ENCODE results near the gene NCR1. TPM values are rescaled to one million over a fixed set of nuclear protein-coding genes. Genes with fewer than 3 reads are reported as not detected.
"Not testable (repeated sequence)": the region's sequence is repeated elsewhere in the genome, so short reads cannot be mapped to it uniquely, and the experiment has no call there.

Gene NCR1
- total and polyA plus RNA-seq, 2 of the 8 experiments (the other 6 are each of a cell fraction or from before 2014, with no cell fraction given) = 1.5 to 5.1 TPM

DNA sequence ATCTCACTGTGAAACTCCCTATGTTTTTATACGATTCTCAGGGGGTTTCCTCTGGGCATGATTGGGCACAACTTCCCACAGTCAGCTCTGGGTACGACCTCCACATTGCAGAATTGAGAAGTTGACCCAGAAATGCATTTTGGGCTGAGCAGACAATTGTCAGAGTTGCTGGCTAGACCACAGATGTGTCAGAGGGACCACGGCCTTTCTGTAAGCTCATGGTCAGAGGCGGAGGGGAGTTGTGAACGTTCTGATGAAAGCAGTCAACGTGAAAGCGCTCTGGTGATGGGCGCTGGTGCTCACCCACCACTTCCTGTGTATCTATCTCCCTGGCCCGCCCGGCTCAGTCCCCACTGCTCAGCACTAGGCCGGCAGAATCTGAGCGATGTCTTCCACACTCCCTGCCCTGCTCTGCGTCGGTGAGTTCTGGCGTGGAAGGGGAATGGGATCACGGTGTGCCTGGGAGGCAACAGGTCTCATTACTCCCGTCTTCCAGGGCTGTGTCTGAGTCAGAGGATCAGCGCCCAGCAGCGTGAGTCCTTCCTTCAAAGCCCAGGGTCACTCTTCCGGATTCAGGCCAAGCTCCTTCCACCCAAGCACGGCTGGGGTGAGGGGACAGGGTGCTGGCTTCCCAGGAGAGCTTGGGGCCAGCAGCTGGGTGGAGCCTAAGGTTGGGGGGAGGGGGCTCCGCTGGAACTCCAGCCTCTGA is at the start of gene NCR1 (continued):
- TF ChIP-seq, protein P1, sequence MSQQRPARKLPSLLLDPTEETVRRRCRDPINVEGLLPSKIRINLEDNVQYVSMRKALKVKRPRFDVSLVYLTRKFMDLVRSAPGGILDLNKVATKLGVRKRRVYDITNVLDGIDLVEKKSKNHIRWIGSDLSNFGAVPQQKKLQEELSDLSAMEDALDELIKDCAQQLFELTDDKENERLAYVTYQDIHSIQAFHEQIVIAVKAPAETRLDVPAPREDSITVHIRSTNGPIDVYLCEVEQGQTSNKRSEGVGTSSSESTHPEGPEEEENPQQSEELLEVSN (IDR thresholded peaks at IDR 0.05) = no peak
- TF ChIP-seq ZNF274 (IDR thresholded peaks at IDR 0.05; ENCODE audit: borderline replicate concordance, extremely low read depth, low read length) = no peak

DNA sequence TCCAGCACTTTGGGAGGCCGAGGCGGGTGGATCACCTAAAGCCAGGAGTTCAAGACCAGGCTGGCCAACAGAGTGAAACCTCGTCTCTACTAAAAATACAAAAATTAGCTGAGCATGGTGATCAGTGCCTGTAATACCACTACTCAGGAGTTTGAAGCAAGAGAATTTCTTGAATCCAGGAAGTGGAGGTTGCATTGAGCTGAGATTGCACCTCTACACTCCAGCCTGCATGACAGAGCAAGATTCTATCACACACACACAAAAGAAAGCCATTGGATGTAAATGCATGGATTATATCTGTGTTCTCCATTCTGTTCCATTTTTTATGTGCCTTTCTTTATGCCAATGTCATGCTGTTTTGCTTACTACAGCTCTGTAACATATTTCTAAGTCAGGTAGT is 47.5 kb upstream of the NCR1 start:
- H3K27me3 ChIP-seq (replicated peaks in 1 of 4; ENCODE audit: control insufficient read depth in 3 of 4, extremely low read depth in 1 of 4, insufficient read depth in 3 of 4, low read length in 3 of 4); H3K36me3 ChIP-seq (ENCODE audit: control insufficient read depth in 2 of 4, insufficient read depth in 4 of 4, low read length in 3 of 4); H2BK120ac ChIP-seq (replicated peaks; ENCODE audit: low read depth, low read length); H3K27ac ChIP-seq (ENCODE audit: low read depth, low read length); H3K4me2 ChIP-seq (ENCODE audit: insufficient read depth in 1 of 2, low read depth in 2 of 2, low read length in 2 of 2); H3K23ac ChIP-seq (ENCODE audit: insufficient read length); H3K14ac ChIP-seq (ENCODE audit: insufficient read length); H2BK12ac ChIP-seq (ENCODE audit: low read depth, low read length); H3K79me2 ChIP-seq (ENCODE audit: control insufficient read depth in 1 of 2, insufficient read depth in 2 of 2, low read length in 2 of 2); H3K56ac ChIP-seq (replicated peaks; ENCODE audit: insufficient read length, low read depth, low read length); H3K4me3 ChIP-seq (ENCODE audit: extremely low read depth in 1 of 4, insufficient read depth in 2 of 4, low read depth in 3 of 4, low read length in 4 of 4); H3K4ac ChIP-seq (replicated peaks; ENCODE audit: insufficient read length, low read depth, low read length); H4K91ac ChIP-seq (replicated peaks; ENCODE audit: insufficient read length, low read length); FAIRE-seq; H3K9ac ChIP-seq (replicated peaks in 1 of 4; ENCODE audit: extremely low read depth in 1 of 4, low read depth in 3 of 4, low read length in 3 of 4); H2BK5ac ChIP-seq (ENCODE audit: low read depth, low read length); H4K20me1 ChIP-seq (replicated peaks in 1 of 2; ENCODE audit: control insufficient read depth in 1 of 2, insufficient read depth in 2 of 2, low read length in 2 of 2); H3K23me2 ChIP-seq (ENCODE audit: low read depth, low read length); H3K79me1 ChIP-seq (ENCODE audit: low read depth, low read length); H4K8ac ChIP-seq (ENCODE audit: extremely low read depth, insufficient read depth, low read length); H3K18ac ChIP-seq (ENCODE audit: extremely low read depth, low read length); H4K5ac ChIP-seq (ENCODE audit: insufficient read length, low read depth, low read length); H2BK15ac ChIP-seq (ENCODE audit: low read length); DNase-seq (ENCODE audit: low read depth in 1 of 2, low spot score in 2 of 2); H2BK20ac ChIP-seq (ENCODE audit: low read length); H3K4me1 ChIP-seq (replicated peaks in 1 of 4; ENCODE audit: control insufficient read depth in 3 of 4, insufficient read depth in 4 of 4, low read length in 3 of 4); H2AK5ac ChIP-seq (ENCODE audit: low read depth, low read length); H2AFZ ChIP-seq (ENCODE audit: low read length); CTCF ChIA-PET (ENCODE audit: partially characterized antibody); POLR2A ChIA-PET (ENCODE audit: partially characterized antibody): not testable (repeated sequence)
- 65% methylated on average over 2 of the region's 3 CpGs; no CpG with 5 or more reads in 1 of the 2 experiments for WGBS, 2 experiments (ENCODE audit: extremely low coverage in 1 of 2, insufficient coverage in 1 of 2, insufficient read length in 1 of 2, insufficient replicate concordance in 2 of 2, low coverage in 1 of 2, low lambda C conversion rate in 2 of 2, missing lambda C conversion rate in 1 of 2)
- peaks cover 36 to 49% of the 10 kb centered on the region in 2 experiments for H3K9me3 ChIP-seq (ENCODE audit: insufficient read depth in 2 of 2, low read depth in 1 of 2, low read length in 1 of 2)

All from H1 (cell line).